Measurements from ENCODE around the gene PCNX1.
A peak's percentile ranks its signal among the peaks of the same experiment; 100 is the strongest.

PCNX1 gene

GRCh38 chr14:71021347-71022011 is 114.2 kb downstream of the PCNX1 start:
- H2AFZ ChIP-seq (ENCODE audit: low read length), result no peak overlapping the region
- no peaks in the 10 kb centered on the region for H3K79me2 ChIP-seq (ENCODE audit: insufficient read depth, low read length)
- no peak overlapping the region for H3K9ac ChIP-seq (ENCODE audit: low read depth, low read length, poor library complexity, severe bottlenecking)
- H3K4me2 ChIP-seq (ENCODE audit: low read depth, low read length, poor library complexity, severe bottlenecking), result peak overlapping the region; percentile 65
- H3K9me3 ChIP-seq (ENCODE audit: insufficient read depth, low read depth, low read length), result no peaks in the 10 kb centered on the region
- no peaks in the 10 kb centered on the region for H3K27me3 ChIP-seq (ENCODE audit: insufficient read depth, low read length, poor library complexity, severe bottlenecking)
- TF ChIP-seq EZH2phosphoT487 (IDR thresholded peaks at IDR 0.05; ENCODE audit: borderline replicate concordance) (no peak), CTCF (conservative IDR thresholded peaks at IDR 0.05; ENCODE audit: low read length) (no peak)
- H3K9me2 ChIP-seq (replicated peaks; ENCODE audit: low read depth, low read length), result no peaks in the 10 kb centered on the region
- H4K20me1 ChIP-seq (ENCODE audit: insufficient read depth, low read length, poor library complexity, severe bottlenecking), result no peaks in the 10 kb centered on the region
- peak overlapping the region; percentile 27 for H3K4me3 ChIP-seq (ENCODE audit: low read length, poor library complexity, severe bottlenecking)
- H3F3A ChIP-seq (ENCODE audit: low read depth), result peaks cover 2% of the 10 kb centered on the region; the same call in 1 of the 2 replicates
- peaks cover 30% of the 10 kb centered on the region for H3K36me3 ChIP-seq (ENCODE audit: insufficient read depth, low read length)
- H3K4me1 ChIP-seq (ENCODE audit: insufficient read depth, low read length, poor library complexity, severe bottlenecking), result peaks cover 19% of the 10 kb centered on the region

GRCh38 chr14:71022012-71022869 is 115.0 kb downstream of the PCNX1 start:
- TF ChIP-seq CTCF (conservative IDR thresholded peaks at IDR 0.05; ENCODE audit: low read length) (no peak), EZH2phosphoT487 (IDR thresholded peaks at IDR 0.05; ENCODE audit: borderline replicate concordance) (no peak)
- H3K27me3 ChIP-seq (ENCODE audit: insufficient read depth, low read length, poor library complexity, severe bottlenecking), result no peaks in the 10 kb centered on the region
- peaks cover 2% of the 10 kb centered on the region; the same call in 1 of the 2 replicates for H3F3A ChIP-seq (ENCODE audit: low read depth)
- no peak overlapping the region for H2AFZ ChIP-seq (ENCODE audit: low read length)
- H3K4me2 ChIP-seq (ENCODE audit: low read depth, low read length, poor library complexity, severe bottlenecking), result peak overlapping the region; percentile 65
- H4K20me1 ChIP-seq (ENCODE audit: insufficient read depth, low read length, poor library complexity, severe bottlenecking), result no peaks in the 10 kb centered on the region
- H3K9ac ChIP-seq (ENCODE audit: low read depth, low read length, poor library complexity, severe bottlenecking), result no peak overlapping the region
- peak overlapping the region; percentile 27 for H3K4me3 ChIP-seq (ENCODE audit: low read length, poor library complexity, severe bottlenecking)
- no peaks in the 10 kb centered on the region for H3K9me3 ChIP-seq (ENCODE audit: insufficient read depth, low read depth, low read length)
- H3K9me2 ChIP-seq (replicated peaks; ENCODE audit: low read depth, low read length), result no peaks in the 10 kb centered on the region
- no peaks in the 10 kb centered on the region for H3K79me2 ChIP-seq (ENCODE audit: insufficient read depth, low read length)
- peaks cover 19% of the 10 kb centered on the region for H3K4me1 ChIP-seq (ENCODE audit: insufficient read depth, low read length, poor library complexity, severe bottlenecking)
- H3K36me3 ChIP-seq (ENCODE audit: insufficient read depth, low read length), result peaks cover 36% of the 10 kb centered on the region

- H3K9ac ChIP-seq (ENCODE audit: low read depth, low read length, poor library complexity, severe bottlenecking), result no peak overlapping the region
- no peak overlapping the region for H2AFZ ChIP-seq (ENCODE audit: low read length)
- H3K9me2 ChIP-seq (replicated peaks; ENCODE audit: low read depth, low read length), result no peaks in the 10 kb centered on the region
- no peaks in the 10 kb centered on the region for H3K27me3 ChIP-seq (ENCODE audit: insufficient read depth, low read length, poor library complexity, severe bottlenecking)
- no peak overlapping the region for H3K4me3 ChIP-seq (ENCODE audit: low read length, poor library complexity, severe bottlenecking)
- H3K4me2 ChIP-seq (ENCODE audit: low read depth, low read length, poor library complexity, severe bottlenecking), result no peak overlapping the region
- peaks cover 2% of the 10 kb centered on the region; the same call in 1 of the 2 replicates for H3F3A ChIP-seq (ENCODE audit: low read depth)
- H3K9me3 ChIP-seq (ENCODE audit: insufficient read depth, low read depth, low read length), result no peaks in the 10 kb centered on the region
- TF ChIP-seq CTCF (conservative IDR thresholded peaks at IDR 0.05; ENCODE audit: low read length), result no peak
- H3K4me1 ChIP-seq (ENCODE audit: insufficient read depth, low read length, poor library complexity, severe bottlenecking), result peaks cover 19% of the 10 kb centered on the region
- peaks cover 41% of the 10 kb centered on the region for H3K36me3 ChIP-seq (ENCODE audit: insufficient read depth, low read length)
- no peaks in the 10 kb centered on the region for H4K20me1 ChIP-seq (ENCODE audit: insufficient read depth, low read length, poor library complexity, severe bottlenecking)
- H3K79me2 ChIP-seq (ENCODE audit: insufficient read depth, low read length), result no peaks in the 10 kb centered on the region
Measured at GRCh38 chr14:71022939-71023338, 115.7 kb downstream of the PCNX1 start.

Data from Loucy (cell line).